Transverse colon (tissue), 4 donors: Measurements from ENCODE around the gene CNOT6L.

Experiments
- EP300 ChIP-seq: sonication (generic); formaldehyde crosslinking; IDR thresholded peaks from one replicate; pipeline ENCODE4 v1.6.1; 2017; ENCODE audit warnings: antibody characterized with exemption, low read depth
- POLR2A ChIP-seq: fragments of 450-650 bp; IDR thresholded peaks from one replicate; pipeline ENCODE4 v1.6.1; 2016; ENCODE audit warnings: antibody characterized with exemption, mild to moderate bottlenecking, moderate library complexity
- POLR2AphosphoS5 ChIP-seq, 3 donors: sonication (generic); formaldehyde crosslinking; IDR thresholded peaks; one replicate each; pipeline ENCODE4 v1.6.1; 2016; ENCODE audit warnings: antibody characterized with exemption in 3 of 3
- TF ChIP-seq, protein P1 (sequence below), 5 experiments: fragments of 200-600 bp in 3 of 5; fragments of 450-650 bp in 2 of 5; sonication (generic) in 3 of 5; IDR thresholded peaks; 1 replicate in 2 of 5; 2 replicates in 3 of 5; pipeline ENCODE4 v1.5.1; 2016 to 2017; ENCODE audit warnings: antibody characterized with exemption in 5 of 5, inconsistent platforms in 3 of 5, mild to moderate bottlenecking in 2 of 5, moderate library complexity in 1 of 5

GRCh38 chr4:77692847-77693432, 126.2 kb downstream of the CNOT6L start:
- TF ChIP-seq, protein P1, sequence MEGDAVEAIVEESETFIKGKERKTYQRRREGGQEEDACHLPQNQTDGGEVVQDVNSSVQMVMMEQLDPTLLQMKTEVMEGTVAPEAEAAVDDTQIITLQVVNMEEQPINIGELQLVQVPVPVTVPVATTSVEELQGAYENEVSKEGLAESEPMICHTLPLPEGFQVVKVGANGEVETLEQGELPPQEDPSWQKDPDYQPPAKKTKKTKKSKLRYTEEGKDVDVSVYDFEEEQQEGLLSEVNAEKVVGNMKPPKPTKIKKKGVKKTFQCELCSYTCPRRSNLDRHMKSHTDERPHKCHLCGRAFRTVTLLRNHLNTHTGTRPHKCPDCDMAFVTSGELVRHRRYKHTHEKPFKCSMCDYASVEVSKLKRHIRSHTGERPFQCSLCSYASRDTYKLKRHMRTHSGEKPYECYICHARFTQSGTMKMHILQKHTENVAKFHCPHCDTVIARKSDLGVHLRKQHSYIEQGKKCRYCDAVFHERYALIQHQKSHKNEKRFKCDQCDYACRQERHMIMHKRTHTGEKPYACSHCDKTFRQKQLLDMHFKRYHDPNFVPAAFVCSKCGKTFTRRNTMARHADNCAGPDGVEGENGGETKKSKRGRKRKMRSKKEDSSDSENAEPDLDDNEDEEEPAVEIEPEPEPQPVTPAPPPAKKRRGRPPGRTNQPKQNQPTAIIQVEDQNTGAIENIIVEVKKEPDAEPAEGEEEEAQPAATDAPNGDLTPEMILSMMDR (IDR thresholded peaks at IDR 0.05) = no peak
- TF ChIP-seq EP300 (no peak), POLR2A (no peak), POLR2AphosphoS5 (IDR thresholded peaks at IDR 0.05) (no peak)
